Lower leg skin (tissue), 3 donors: ENCODE results near the gene CACNB2.

Experiments used
- POLR2A ChIP-seq, 2 donors: fragments of 450-650 bp; IDR thresholded peaks; one replicate each; pipeline ENCODE4 v1.6.1; 2016 to 2017; ENCODE audit warnings: antibody characterized with exemption in 2 of 2, mild to moderate bottlenecking in 1 of 2, moderate library complexity in 1 of 2
- TF ChIP-seq, protein P1 (sequence below), 3 donors: fragments of 450-650 bp; IDR thresholded peaks; one replicate each; pipeline ENCODE4 v1.5.1; 2016; ENCODE audit warnings: antibody characterized with exemption in 3 of 3, mild to moderate bottlenecking in 3 of 3, moderate library complexity in 2 of 3

DNA sequence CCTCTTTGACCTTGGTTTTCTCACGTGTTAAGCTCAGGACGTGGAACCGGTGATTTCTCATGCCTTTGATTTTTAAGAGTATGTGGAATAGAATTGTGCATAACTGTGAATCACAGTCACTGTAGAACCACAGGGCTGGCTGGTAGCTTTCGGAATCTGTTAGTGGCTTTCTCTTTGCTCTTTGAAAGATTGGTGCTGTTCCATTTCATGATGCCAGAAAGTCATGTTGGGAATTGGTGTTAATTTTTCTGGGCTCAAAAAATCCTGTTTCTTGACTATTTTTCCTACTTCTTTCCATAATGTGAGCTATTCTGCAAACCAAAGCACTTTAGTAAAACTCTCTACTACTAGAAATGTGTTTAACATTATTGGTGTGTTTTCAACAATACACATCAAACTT is 73.0 kb downstream of the CACNB2 start:
- TF ChIP-seq POLR2A (IDR thresholded peaks at IDR 0.05) = no peak
- TF ChIP-seq, protein P1, sequence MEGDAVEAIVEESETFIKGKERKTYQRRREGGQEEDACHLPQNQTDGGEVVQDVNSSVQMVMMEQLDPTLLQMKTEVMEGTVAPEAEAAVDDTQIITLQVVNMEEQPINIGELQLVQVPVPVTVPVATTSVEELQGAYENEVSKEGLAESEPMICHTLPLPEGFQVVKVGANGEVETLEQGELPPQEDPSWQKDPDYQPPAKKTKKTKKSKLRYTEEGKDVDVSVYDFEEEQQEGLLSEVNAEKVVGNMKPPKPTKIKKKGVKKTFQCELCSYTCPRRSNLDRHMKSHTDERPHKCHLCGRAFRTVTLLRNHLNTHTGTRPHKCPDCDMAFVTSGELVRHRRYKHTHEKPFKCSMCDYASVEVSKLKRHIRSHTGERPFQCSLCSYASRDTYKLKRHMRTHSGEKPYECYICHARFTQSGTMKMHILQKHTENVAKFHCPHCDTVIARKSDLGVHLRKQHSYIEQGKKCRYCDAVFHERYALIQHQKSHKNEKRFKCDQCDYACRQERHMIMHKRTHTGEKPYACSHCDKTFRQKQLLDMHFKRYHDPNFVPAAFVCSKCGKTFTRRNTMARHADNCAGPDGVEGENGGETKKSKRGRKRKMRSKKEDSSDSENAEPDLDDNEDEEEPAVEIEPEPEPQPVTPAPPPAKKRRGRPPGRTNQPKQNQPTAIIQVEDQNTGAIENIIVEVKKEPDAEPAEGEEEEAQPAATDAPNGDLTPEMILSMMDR (IDR thresholded peaks at IDR 0.05) = no peak
